Activated CD8-positive, alpha-beta T cell treated with anti-CD3 and anti-CD28 coated beads, Interleukin-2, amount 10 ng/mL, durations not matched to agents 7 days and 5 days (primary cell): Measurements from ENCODE around the gene KRTAP10-6. TPM values are rescaled to one million over a fixed set of nuclear protein-coding genes. Genes with fewer than 3 reads are reported as not detected.

Source experiments
- ATAC-seq: fragments of 150-1000 bp; cut with Tn5 transposase; one replicate; pipeline ENCODE4 v1.10.0; 2021; ENCODE audit warnings: moderate library complexity
- CTCF ChIA-PET: fragments of 350-600 bp; sonication (Branson Sonifier 250); formaldehyde crosslinking; loops from one replicate; lab custom pipeline; 2021; ENCODE audit warnings: antibody characterized with exemption; lab: Charles Lee
- POLR2A ChIA-PET: fragments of 350-600 bp; sonication (Branson Sonifier 250); formaldehyde crosslinking; loops from one replicate; lab custom pipeline; 2021; ENCODE audit warnings: antibody characterized with exemption; lab: Charles Lee
- DNase-seq: peaks from one replicate; pipeline ENCODE4 v3.0.0-alpha.2; 2020
- H3K27ac Mint-ChIP-seq: one replicate; pipeline ENCODE4 v1.8.0; 2021; ENCODE audit warnings: mild to moderate bottlenecking, mixed read lengths
- H3K27me3 Mint-ChIP-seq: one replicate; pipeline ENCODE4 v1.8.0; 2021; ENCODE audit warnings: low read depth, mixed read lengths
- H3K36me3 Mint-ChIP-seq: one replicate; pipeline ENCODE4 v1.8.0; 2021; ENCODE audit warnings: low read depth, mixed read lengths
- H3K4me1 Mint-ChIP-seq: one replicate; pipeline ENCODE4 v1.8.0; 2021; ENCODE audit warnings: low read depth, mixed read lengths
- H3K4me3 Mint-ChIP-seq: one replicate; pipeline ENCODE4 v1.8.0; 2021; ENCODE audit warnings: mild to moderate bottlenecking, mixed read lengths
- H3K9me3 Mint-ChIP-seq: one replicate; pipeline ENCODE4 v1.8.0; 2022; ENCODE audit warnings: mixed read lengths; ENCODE audit not compliant: insufficient read depth
- total RNA-seq, 2 experiments: library from RNA; stranded (reverse); gene quantifications; one replicate each; pipeline ENCODE4 v1.2.3, GENCODE V29; 2021

Gene KRTAP10-6
- total RNA-seq, 2 experiments from 2014 or later: not detected

DNA sequence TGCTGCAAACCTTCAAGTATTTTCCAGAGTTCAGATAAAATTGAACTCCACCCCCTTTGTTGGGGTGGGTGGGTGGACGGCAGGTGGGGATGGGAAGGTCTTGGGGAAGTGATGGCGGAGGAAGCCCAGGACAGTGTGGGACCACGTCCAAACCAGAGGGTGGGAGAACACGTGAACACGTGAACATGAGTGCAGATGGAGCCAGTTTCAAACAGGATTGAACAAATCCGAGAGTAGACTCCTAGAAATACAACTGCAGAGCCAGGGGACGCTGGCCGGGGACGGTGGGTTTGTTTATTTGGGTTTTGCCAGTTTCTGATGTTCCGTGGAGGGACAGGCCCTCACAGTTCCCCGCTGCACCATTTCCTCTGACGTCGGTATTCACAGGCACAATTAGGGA, 43.9 kb downstream of the KRTAP10-6 start:
- ATAC-seq (no peak), DNase-seq (peak; percentile 6)
- no peak overlapping the region for H3K27ac Mint-ChIP-seq
- POLR2A ChIA-PET: no interaction called here
- H3K4me3 Mint-ChIP-seq: no peak overlapping the region
- H3K36me3 Mint-ChIP-seq: peaks cover 26% of the 10 kb centered on the region
- no peaks in the 10 kb centered on the region for H3K27me3 Mint-ChIP-seq
- peaks cover 21% of the 10 kb centered on the region for H3K4me1 Mint-ChIP-seq
- CTCF ChIA-PET: interaction anchor here (2.6 kb wide), 1 partner anchor 245 kb away, joined by 12 read pairs; no protein-coding TSS in a partner anchor
- peaks cover 26% of the 10 kb centered on the region for H3K9me3 Mint-ChIP-seq

DNA sequence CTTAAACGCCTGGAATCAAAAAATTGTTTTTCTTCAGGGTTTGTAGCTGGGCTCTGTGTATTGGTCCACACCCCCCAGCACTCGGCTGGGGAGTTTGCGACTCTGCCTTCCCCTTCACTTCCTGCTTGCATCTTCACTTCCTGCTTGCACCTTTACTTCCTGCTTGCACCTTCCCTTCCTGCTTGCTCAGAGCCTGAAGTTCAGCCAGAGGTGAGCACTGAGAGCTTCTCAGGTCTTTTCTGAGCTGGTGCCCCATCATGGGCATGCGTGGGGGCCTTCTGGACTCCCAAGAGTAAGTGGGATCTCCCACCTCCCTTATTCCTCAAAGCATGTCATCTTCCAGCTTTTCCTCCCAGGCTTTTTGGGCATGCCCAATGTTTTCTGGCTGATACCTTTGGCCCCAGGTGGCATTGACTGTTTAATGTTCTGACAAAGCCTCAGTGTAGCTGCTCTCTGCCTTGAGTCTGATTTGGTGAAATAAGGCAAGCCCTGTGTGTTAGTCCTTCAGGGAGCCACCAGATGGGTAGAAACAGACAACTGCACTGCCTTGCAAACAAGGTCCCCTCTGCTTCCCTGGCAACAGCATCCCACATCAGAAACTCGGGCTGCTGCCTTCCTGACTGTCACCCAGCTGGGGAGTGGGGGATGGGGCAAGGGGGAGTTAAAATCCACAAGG, 44.5 kb downstream of the KRTAP10-6 start:
- Mint-ChIP-seq H3K4me3 (peak overlapping the region; percentile 62), H3K27me3 (no peaks in the 10 kb centered on the region), H3K27ac (peak overlapping the region; percentile 87), H3K4me1 (peaks cover 21% of the 10 kb centered on the region), H3K36me3 (peaks cover 26% of the 10 kb centered on the region), H3K9me3 (peaks cover 26% of the 10 kb centered on the region)
- ATAC-seq (peak; percentile 81), DNase-seq (peak; percentile 57)
- ChIA-PET POLR2A (no interaction called here), CTCF (interaction anchor here (0.8 to 2.6 kb wide), 5 partner anchors 11 to 246 kb away, joined by 3 to 12 read pairs (median 4); no protein-coding TSS in a partner anchor)

DNA sequence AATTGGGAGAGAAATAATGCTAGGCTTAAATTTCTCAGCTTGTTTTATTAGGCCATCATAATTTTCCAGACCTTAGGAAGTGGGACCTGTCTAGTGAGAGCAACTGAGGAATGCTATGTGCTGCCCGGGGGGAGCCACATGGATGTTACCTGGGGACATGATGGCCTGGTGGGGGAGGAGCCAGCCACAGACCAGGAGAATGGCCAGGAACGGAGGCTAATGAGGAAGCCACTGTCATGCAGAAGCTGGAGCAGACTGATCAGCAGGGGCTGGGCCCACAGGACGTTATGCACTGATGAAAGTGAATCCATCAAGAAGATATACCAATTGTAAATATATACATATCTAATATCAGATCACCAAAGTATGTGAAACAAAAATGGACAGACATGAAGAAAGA, 47.7 kb downstream of the KRTAP10-6 start:
- DNase-seq (no peak), ATAC-seq (no peak)
- peaks cover 26% of the 10 kb centered on the region for H3K36me3 Mint-ChIP-seq
- ChIA-PET POLR2A (no interaction called here), CTCF (no interaction called here)
- H3K9me3 Mint-ChIP-seq: peaks cover 26% of the 10 kb centered on the region
- H3K27me3 Mint-ChIP-seq: no peaks in the 10 kb centered on the region
- no peak overlapping the region for H3K4me3 Mint-ChIP-seq
- peaks cover 21% of the 10 kb centered on the region for H3K4me1 Mint-ChIP-seq
- H3K27ac Mint-ChIP-seq: no peak overlapping the region

DNA sequence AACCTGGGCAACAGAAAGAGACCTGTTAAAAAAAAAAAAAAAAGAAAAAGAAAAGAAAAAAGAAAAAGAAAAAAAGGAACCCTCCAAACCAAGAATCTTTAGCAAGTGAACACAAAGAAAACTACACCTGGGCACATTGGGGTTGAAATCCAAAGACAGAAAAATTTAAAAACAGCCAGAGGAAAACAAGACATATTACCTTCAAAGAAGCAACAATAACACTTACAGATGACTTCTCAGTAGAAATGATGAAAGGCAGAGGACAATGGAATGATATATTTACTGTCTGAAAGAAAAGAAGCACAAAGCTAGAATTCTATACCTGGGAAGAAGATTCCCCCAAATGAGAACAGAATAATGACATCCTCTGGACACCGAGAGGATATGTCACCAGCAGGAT, 49.6 kb downstream of the KRTAP10-6 start:
- Mint-ChIP-seq H3K9me3 (peaks cover 21% of the 10 kb centered on the region), H3K27me3 (no peaks in the 10 kb centered on the region), H3K27ac (no peak overlapping the region), H3K4me1 (peaks cover 11% of the 10 kb centered on the region), H3K36me3 (peaks cover 19% of the 10 kb centered on the region), H3K4me3 (no peak overlapping the region)
- CTCF ChIA-PET: no interaction called here
- POLR2A ChIA-PET: no interaction called here
- DNase-seq: no peak
- ATAC-seq: no peak

Other genes with a start within 250 kb of the KRTAP10-6 start
- gene TRPM2, start 238.9 kb downstream of the KRTAP10-6 start, total RNA-seq: 10 to 100 TPM; 35.6 to 40.9 TPM
- gene LRRC3, start 137.0 kb downstream of the KRTAP10-6 start, total RNA-seq: 1 to 10 TPM; 3.2 to 3.4 TPM
- not detected for gene KRTAP10-1, start 52.3 kb downstream of the KRTAP10-6 start, total RNA-seq
- not detected for gene KRTAP10-2, start 41.0 kb downstream of the KRTAP10-6 start, total RNA-seq
- gene KRTAP10-3, start 33.7 kb downstream of the KRTAP10-6 start, total RNA-seq: not detected
- not detected for gene KRTAP10-4, start 18.8 kb downstream of the KRTAP10-6 start, total RNA-seq
- gene KRTAP10-5, start 11.9 kb downstream of the KRTAP10-6 start, total RNA-seq: not detected
- gene KRTAP10-7, start 8.1 kb upstream of the KRTAP10-6 start, total RNA-seq: not detected
- not detected for gene KRTAP10-8, start 19.6 kb upstream of the KRTAP10-6 start, total RNA-seq
- not detected for gene KRTAP10-9, start 34.6 kb upstream of the KRTAP10-6 start, total RNA-seq
- not detected for gene KRTAP10-10, start 44.9 kb upstream of the KRTAP10-6 start, total RNA-seq
- gene KRTAP10-11, start 53.9 kb upstream of the KRTAP10-6 start, total RNA-seq: not detected
- not detected for gene KRTAP12-4, start 62.2 kb upstream of the KRTAP10-6 start, total RNA-seq
- not detected for gene KRTAP12-3, start 65.4 kb upstream of the KRTAP10-6 start, total RNA-seq
- not detected for gene KRTAP12-2, start 74.4 kb upstream of the KRTAP10-6 start, total RNA-seq
- not detected for gene KRTAP12-1, start 89.7 kb upstream of the KRTAP10-6 start, total RNA-seq
- gene KRTAP10-12, start 104.7 kb upstream of the KRTAP10-6 start, total RNA-seq: not detected
- gene TSPEAR, start 119.1 kb upstream of the KRTAP10-6 start, total RNA-seq: not detected
- gene UBE2G2, start 209.3 kb upstream of the KRTAP10-6 start, total RNA-seq: 10 to 100 TPM; 85.5 to 86.0 TPM
- gene SUMO3, start 225.6 kb upstream of the KRTAP10-6 start, total RNA-seq: 100 to 1,000 TPM in 1 of 2 experiments, 10 to 100 TPM in 1; 98.8 to 102 TPM